ENCODE measurements around the gene SLC35A5. TPM values are rescaled to one million over a fixed set of nuclear protein-coding genes. Genes with fewer than 3 reads are reported as not detected.

The SLC35A5 gene
- total and polyA plus RNA-seq, 9 of the 15 experiments (the other 6 are each of a cell fraction or from before 2014, with no cell fraction given): 4.0 to 13.0 (median 9.7) TPM

- Histone ChIP-seq H3K4me2 (ENCODE audit: insufficient read depth, low read length) (no peak overlapping the region), H3K79me2 (ENCODE audit: control insufficient read depth, insufficient read depth, low read length) (no peaks in the 10 kb centered on the region), H4K20me1 (replicated peaks; ENCODE audit: control insufficient read depth, insufficient read depth, low read length) (no peaks in the 10 kb centered on the region), H3K27ac (ENCODE audit: extremely low read depth, low read depth, low read length) (no peak overlapping the region), H2AFZ (ENCODE audit: low read depth, low read length) (peak overlapping the region; percentile 55; the same call in 1 of the 2 replicates), H3K9me3 (replicated peaks; ENCODE audit: control insufficient read depth, insufficient read depth, low read depth, low read length) (no peaks in the 10 kb centered on the region), H3K27me3 (ENCODE audit: control insufficient read depth in 2 of 2, insufficient read depth in 2 of 2, low read length in 2 of 2) (no peaks in the 10 kb centered on the region), H3K4me3 (no peak overlapping the region), H3K9ac (ENCODE audit: insufficient read depth in 1 of 2, low read depth in 2 of 2, low read length in 2 of 2) (no peak overlapping the region), H3K4me1 (replicated peaks in 1 of 2; ENCODE audit: control insufficient read depth in 2 of 2, insufficient read depth in 2 of 2, low read length in 2 of 2) (peaks cover 0 to 5% of the 10 kb centered on the region in 2 experiments; a peak in 3 of 5 replicates), H3K36me3 (ENCODE audit: control insufficient read depth, insufficient read depth, low read length) (no peaks in the 10 kb centered on the region), H3K9me1 (ENCODE audit: control insufficient read depth, insufficient read depth, low read length) (no peaks in the 10 kb centered on the region)
- WGBS (ENCODE audit: insufficient coverage, low coverage, missing lambda C conversion rate): 15% methylated on average over 5 of the region's 5 CpGs
- TF ChIP-seq ZNF316 (IDR thresholded peaks at IDR 0.05) (peak; percentile 26; the same call in 1 of the 2 replicates), MAFG (tag; conservative IDR thresholded peaks at IDR 0.05) (peak; percentile 49), HDAC6 (IDR thresholded peaks at IDR 0.05; ENCODE audit: low read depth, low read length) (no peak)
- BruUV-seq (replicated peaks): no TSS peak
- no peak for DNase-seq (ENCODE audit: extremely low read depth in 1 of 4, low spot score in 3 of 4)
- no peak for ATAC-seq
- ChIA-PET CTCF (ENCODE audit: low intra/inter-chr PET ratio) (no interaction called here), POLR2A (no interaction called here)
- FAIRE-seq: no peak
- in situ Hi-C loops (cut with MboI): no loop called here
- intact Hi-C loops (cut with micrococcal nuclease): no loop called here
Observed at GRCh38 chr3:112623213-112623612, 61.4 kb downstream of the SLC35A5 start.

DNA sequence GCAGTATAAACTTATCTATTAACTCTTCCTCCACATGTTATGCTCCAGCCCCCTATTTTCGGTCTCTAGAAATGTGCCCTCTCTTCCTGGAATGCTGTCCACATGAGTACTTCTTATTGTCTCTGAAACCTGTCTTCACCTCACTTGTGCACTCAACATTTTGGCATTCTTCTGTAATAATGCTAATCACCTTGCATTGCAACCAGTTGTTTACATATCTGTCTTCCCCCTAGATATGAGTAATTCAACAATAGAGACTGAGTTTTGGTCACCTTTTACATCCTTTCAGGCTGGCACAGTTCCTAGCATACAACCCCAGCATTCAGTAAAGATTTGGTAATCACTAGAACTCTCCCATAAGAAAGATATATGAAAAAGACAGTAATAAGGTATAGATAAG is 61.9 kb downstream of the SLC35A5 start:
- no peak overlapping the region for H3K4me3 ChIP-seq
- POLR2A ChIA-PET: no interaction called here
- TF ChIP-seq HMGN3 (IDR thresholded peaks at IDR 0.05; ENCODE audit: borderline replicate concordance, extremely low read depth, insufficient read length, low read depth, low read length) (no peak), GTF3C2 (IDR thresholded peaks at IDR 0.05; ENCODE audit: borderline replicate concordance, extremely low read depth, insufficient read length) (no peak), ZNF224 (CRISPR knock-in tag; IDR thresholded peaks at IDR 0.05) (no peak), ELF4 (CRISPR knock-in tag; IDR thresholded peaks at IDR 0.05) (no peak), PPARD (CRISPR knock-in tag; IDR thresholded peaks at IDR 0.05) (no peak), ZNF253 (CRISPR knock-in tag; conservative IDR thresholded peaks at IDR 0.05) (no peak), ZNF431 (CRISPR knock-in tag; IDR thresholded peaks at IDR 0.05) (no peak), ZNF445 (CRISPR knock-in tag; IDR thresholded peaks at IDR 0.05; ENCODE audit: low read depth) (no peak)
- TF ChIP-seq, protein P1, sequence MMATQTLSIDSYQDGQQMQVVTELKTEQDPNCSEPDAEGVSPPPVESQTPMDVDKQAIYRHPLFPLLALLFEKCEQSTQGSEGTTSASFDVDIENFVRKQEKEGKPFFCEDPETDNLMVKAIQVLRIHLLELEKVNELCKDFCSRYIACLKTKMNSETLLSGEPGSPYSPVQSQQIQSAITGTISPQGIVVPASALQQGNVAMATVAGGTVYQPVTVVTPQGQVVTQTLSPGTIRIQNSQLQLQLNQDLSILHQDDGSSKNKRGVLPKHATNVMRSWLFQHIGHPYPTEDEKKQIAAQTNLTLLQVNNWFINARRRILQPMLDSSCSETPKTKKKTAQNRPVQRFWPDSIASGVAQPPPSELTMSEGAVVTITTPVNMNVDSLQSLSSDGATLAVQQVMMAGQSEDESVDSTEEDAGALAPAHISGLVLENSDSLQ (IDR thresholded peaks at IDR 0.05): no peak

More for the DNA sequence above, 61.9 kb downstream of the SLC35A5 start:
- intact Hi-C loops (cut with micrococcal nuclease) (no loop called here), in situ Hi-C loops (cut with MboI) (no loop called here)
- Histone ChIP-seq H3K9me3 (replicated peaks; ENCODE audit: control insufficient read depth, insufficient read depth, low read depth, low read length) (no peaks in the 10 kb centered on the region), H3K79me2 (ENCODE audit: control insufficient read depth, insufficient read depth, low read length) (no peaks in the 10 kb centered on the region), H3K9me1 (ENCODE audit: control insufficient read depth, insufficient read depth, low read length) (no peaks in the 10 kb centered on the region), H2AFZ (ENCODE audit: low read depth, low read length) (no peak overlapping the region), H3K9ac (ENCODE audit: insufficient read depth in 1 of 2, low read depth in 2 of 2, low read length in 2 of 2) (no peak overlapping the region), H3K27ac (ENCODE audit: extremely low read depth, low read depth, low read length) (no peak overlapping the region), H3K4me2 (ENCODE audit: insufficient read depth, low read length) (no peak overlapping the region), H4K20me1 (replicated peaks; ENCODE audit: control insufficient read depth, insufficient read depth, low read length) (no peaks in the 10 kb centered on the region), H3K4me1 (replicated peaks in 1 of 2; ENCODE audit: control insufficient read depth in 2 of 2, insufficient read depth in 2 of 2, low read length in 2 of 2) (peaks cover 0 to 5% of the 10 kb centered on the region in 2 experiments; a peak in 3 of 5 replicates), H3K36me3 (ENCODE audit: control insufficient read depth, insufficient read depth, low read length) (no peaks in the 10 kb centered on the region), H3K27me3 (ENCODE audit: control insufficient read depth in 2 of 2, insufficient read depth in 2 of 2, low read length in 2 of 2) (no peaks in the 10 kb centered on the region)
- ATAC-seq (no peak), FAIRE-seq (no peak), DNase-seq (ENCODE audit: extremely low read depth in 1 of 4, low spot score in 3 of 4) (no peak)
- CTCF ChIA-PET (ENCODE audit: low intra/inter-chr PET ratio): no interaction called here
- WGBS (ENCODE audit: insufficient coverage, low coverage, missing lambda C conversion rate): no CpG with 5 or more reads among the region's 1 CpG
- BruUV-seq (replicated peaks): no TSS peak

All from K562 (cell line).